Measurements from ENCODE around the gene TENM4.
A peak's percentile ranks its signal among the peaks of the same experiment; 100 is the strongest.
"Not testable (repeated sequence)": the region's sequence is repeated elsewhere in the genome, so short reads cannot be mapped to it uniquely, and the experiment has no call there.

TENM4 gene

DNA sequence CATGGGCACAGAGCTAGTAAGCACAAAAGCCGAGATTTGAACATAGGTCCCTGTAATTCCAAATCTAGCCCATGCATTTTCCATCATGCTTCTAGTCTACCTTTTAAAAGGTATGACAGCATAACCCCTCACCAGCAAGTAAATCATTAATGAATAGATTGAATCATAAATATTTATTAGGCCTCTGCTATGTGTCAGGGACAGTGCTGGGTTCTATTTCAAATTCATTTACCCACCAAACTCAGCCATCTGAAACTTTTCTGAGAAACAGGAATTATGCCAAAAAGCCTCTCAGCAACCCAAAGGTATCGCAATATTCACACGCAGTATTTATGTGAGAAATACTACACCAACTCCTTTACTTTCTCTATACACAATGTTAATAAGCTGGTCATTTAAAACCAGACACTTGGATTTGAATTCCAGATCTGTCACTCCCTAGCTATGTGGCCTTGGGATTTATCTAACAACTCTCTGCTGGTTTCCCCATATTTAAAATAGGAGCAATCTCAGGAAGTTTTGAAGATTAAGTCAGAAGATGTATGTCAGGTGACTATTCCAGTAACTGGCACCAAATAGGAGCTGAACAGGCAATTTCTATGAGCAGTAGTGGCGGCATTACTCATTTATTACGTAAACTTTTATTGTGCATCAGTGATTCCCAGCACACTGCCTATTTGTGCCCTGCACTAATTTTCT is 191.4 kb downstream of the TENM4 start:
- DNase-seq (ENCODE audit: low spot score): no peak

DNA sequence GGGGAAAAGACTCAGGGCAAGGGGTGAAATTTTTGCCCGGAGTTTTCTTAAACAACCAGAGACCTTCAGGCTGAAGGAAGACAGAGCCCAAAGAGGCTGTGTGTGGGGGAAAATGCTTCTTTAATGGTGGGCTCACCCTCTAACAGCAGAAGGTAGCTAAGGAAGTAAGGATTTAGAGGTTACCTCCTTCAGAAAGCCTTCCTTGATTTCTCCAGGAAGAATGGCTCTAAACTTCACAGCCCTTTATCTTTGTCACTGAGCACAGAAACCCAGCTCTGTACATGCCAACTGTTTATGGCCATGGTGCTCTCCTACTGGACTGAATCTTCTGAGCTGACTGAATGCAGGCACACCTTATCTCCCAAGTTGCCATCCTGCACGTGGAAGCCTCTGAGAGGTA is 196.0 kb downstream of the TENM4 start:
- DNase-seq (ENCODE audit: low spot score): no peak

- DNase-seq (ENCODE audit: low spot score): no peak
Observed at GRCh38 chr11:79244241-79244772, 196.5 kb downstream of the TENM4 start.

- DNase-seq (ENCODE audit: low spot score): no peak
Observed at GRCh38 chr11:79243422-79244210, 197.2 kb downstream of the TENM4 start.

DNA sequence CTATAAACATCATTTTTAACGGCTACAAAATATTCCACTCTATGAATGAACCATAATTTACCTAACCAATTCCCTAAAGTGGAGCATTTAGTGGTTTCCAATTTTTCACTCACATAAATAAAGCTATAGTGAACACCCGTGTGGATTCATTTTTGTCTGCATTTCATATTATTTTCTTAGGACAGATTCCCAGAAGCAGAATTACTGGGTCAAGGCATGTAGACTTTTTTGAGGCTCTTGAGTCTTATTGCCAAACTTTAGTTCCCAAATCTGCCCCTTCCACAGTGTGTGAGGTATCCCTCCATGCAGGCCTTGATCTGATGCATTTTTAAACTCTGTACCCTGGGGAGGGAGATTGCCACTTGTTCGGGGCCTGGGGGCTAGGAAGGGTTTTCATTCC is 198.2 kb downstream of the TENM4 start:
- no peak for DNase-seq (ENCODE audit: low spot score)

DNA sequence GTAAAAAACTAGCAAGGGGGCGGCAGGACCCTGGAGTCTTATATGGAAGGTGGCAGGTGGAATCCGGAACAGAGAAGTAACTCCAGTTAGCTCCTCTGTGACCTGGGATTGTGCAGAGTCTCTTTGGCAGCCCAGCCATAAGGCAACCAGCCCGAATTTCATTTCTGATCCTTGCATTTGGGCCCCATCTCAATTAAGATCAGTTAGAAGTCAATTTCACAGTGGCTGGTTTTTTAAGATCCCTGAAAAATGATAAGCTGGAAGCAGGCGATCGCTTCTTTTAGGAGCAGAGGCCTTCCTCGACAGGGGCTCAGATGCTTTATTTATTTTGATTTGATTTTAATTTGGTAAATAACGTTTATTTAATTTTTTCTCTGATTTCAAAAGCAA is 199.0 kb downstream of the TENM4 start:
- peak; percentile 55 for DNase-seq (ENCODE audit: low spot score)

GRCh38 chr11:79241205-79241851 is 199.5 kb downstream of the TENM4 start:
- no peak for DNase-seq (ENCODE audit: low spot score)

DNA sequence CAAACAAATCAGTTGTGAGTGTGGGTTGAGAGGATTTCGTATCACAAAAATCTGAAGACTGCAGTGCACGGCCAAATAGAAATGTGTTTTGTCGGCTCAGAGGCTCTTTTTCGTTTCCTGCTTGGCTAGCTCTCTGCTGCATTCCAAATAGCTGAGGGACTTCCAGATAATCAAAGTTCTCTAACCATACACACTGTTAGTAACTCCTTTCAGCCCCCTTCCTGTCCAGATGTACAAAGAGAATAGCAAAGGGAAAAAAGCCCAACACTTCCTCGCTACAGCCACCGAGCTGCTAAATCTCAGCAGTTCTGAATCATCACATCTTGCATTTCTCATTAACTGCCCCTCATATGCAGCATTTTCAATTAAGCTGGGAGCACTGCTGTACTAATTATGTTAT is 203.1 kb downstream of the TENM4 start:
- no peak for DNase-seq (ENCODE audit: low spot score)

DNA sequence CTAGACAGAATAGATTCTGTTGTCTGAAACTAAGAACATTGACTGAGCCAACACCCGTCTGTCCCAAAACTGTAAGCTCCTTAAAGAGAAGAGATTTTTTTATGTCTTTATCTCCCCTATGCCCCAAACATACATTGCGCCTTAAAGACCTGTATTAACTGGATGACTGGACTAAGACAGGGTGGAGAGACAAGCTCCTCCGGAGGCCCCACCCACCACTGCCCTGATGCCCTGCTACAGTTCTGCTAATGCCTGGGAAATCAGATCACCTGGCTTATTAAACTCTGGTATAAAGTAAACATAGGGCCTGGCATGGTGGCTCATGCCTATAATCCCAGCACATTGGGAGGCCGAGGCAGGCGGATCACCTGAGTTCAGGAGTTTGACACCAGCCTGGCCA is 203.7 kb downstream of the TENM4 start:
- DNase-seq (ENCODE audit: low spot score): no peak

GRCh38 chr11:79236541-79236971 is 204.3 kb downstream of the TENM4 start:
- DNase-seq (ENCODE audit: low spot score): no peak

GRCh38 chr11:79235696-79236095 is 205.1 kb downstream of the TENM4 start:
- no peak for DNase-seq (ENCODE audit: low spot score)

- DNase-seq (ENCODE audit: low spot score): no peak
Observed at GRCh38 chr11:79232346-79232745, 208.5 kb downstream of the TENM4 start.

DNA sequence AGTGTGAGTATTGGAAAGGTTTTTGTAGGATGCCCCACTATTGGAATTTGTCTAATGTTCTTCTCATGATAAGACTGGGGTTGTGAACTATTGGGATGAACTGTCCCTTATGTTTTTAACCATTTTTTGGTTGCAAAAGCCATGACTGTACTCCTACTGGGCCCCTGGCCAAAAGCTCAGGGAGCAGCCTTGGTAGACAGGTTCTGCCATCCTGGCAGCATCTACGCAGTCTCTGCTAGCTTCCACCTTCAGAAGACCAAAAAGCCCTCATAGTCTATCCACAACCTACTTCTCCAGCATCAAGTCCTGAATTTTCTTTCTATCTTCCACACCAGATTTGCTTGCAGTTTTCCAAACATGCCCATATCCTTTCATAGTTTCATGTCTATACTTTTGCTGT is 211.8 kb downstream of the TENM4 start:
- no peak for DNase-seq (ENCODE audit: low spot score)

DNA sequence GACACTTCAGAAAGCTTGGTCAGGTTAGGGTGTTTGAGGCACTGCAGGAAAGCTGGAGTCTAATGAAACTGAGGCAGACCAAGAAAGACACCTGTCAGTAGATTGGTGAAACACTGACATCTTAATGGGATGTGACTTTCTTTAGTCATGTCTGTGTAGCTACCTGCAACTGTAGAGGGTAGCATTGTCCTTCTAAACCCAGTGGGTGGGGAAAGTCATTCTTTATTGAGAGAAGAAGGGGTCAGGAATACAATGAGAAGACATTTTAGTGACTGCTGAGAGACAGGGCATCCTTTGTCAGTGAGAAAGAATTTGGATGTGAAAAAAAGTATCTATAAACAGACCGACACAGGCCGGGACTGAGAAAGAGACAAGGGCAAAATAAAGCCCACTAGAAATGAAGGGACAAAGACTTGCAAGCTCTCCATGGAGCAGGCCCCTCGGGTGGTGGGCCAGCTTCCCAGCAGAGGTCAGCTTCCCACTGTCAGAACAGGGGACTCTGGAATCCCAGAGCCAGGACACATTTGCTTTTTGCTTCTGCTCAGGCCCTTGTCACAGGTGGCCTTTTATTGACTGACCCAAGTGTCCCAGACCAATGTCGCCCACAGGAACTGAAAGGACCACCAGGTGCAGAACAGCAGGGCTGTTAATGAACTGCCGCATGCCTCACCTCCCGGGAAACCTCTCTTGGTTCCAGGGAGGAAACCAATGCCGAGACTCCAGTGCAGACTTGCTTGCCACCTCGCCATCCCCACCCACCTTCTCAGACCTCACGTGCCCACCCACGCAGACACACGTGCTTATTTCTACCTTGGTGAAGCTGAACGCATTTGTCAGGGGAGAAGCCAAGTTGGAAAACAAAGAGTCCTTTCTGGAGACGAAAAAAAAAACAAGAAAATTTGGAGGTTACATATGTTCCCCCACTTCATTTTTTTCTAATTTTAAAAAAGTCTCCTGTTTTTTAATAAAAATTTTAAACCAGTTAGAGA is 212.8 kb downstream of the TENM4 start:
- no peak for DNase-seq (ENCODE audit: low spot score)

- no peak for DNase-seq (ENCODE audit: low spot score)
Observed at GRCh38 chr11:79227308-79227707, 213.5 kb downstream of the TENM4 start.

- DNase-seq (ENCODE audit: low spot score): no peak
Observed at GRCh38 chr11:79226126-79226525, 214.7 kb downstream of the TENM4 start.

DNA sequence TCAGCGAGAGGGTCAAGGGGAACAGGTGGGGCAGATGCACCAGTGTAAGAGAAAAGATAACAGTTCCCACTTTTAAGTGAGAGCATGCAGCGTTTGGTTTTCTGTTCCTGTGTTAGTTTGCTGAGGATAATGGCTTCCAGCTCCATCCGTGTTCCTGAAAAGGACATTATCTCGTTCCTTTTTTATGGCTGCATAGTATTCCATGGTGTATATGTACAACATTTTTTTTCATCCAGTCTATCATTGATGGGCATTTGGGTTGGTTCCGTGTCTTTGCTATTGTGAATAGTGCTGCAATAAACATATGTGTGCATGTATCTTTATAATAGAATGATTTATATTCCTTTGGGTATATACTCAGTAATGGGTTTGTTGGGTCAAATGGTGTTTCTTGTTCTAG is 218.7 kb downstream of the TENM4 start:
- not testable (repeated sequence) for DNase-seq (ENCODE audit: low spot score)

- no peak for DNase-seq (ENCODE audit: low spot score)
Observed at GRCh38 chr11:79221444-79222130, 219.2 kb downstream of the TENM4 start.

DNA sequence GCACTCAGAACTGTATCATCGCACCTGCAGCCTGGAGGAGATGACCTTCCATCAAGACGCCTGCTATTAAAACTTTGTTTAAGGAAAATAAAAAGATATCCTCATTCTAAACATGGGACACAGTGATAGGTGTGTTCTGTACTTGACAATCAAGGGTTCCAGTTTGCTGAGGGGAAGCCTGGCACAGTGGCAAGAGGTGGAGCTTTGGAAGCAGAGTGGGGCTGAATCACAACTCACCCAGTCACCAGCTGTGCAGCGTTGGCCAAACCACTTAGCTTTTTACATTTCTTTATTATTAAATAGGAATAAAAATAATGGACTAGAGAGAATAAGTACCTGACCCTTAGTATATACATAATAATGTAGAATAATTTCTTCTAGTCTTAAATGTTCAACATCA is 220.7 kb downstream of the TENM4 start:
- no peak for DNase-seq (ENCODE audit: low spot score)

GRCh38 chr11:79219186-79220045 is 221.4 kb downstream of the TENM4 start:
- DNase-seq (ENCODE audit: low spot score): no peak

Measured in SK-N-DZ (cell line).